Tibial nerve (tissue), 4 donors: ENCODE results near the gene KCNK4.

Experiments
- CTCF ChIP-seq, 5 experiments: fragments of 200-600 bp in 3 of 5; fragments of 450-650 bp in 2 of 5; sonication (generic) in 3 of 5; IDR thresholded peaks; one replicate each; pipeline ENCODE4 v1.5.1; 2016 to 2019; ENCODE audit warnings: antibody characterized with exemption in 5 of 5, mild to moderate bottlenecking in 3 of 5, moderate library complexity in 2 of 5
- EP300 ChIP-seq, 2 donors: sonication (generic); formaldehyde crosslinking; IDR thresholded peaks; one replicate each; pipeline ENCODE4 v1.6.1; 2017; ENCODE audit warnings: antibody characterized with exemption in 2 of 2, mild to moderate bottlenecking in 1 of 2
- POLR2A ChIP-seq, 2 donors: fragments of 450-650 bp; IDR thresholded peaks; one replicate each; pipeline ENCODE4 v1.6.1; 2017; ENCODE audit warnings: antibody characterized with exemption in 2 of 2, mild to moderate bottlenecking in 2 of 2, moderate library complexity in 2 of 2

- TF ChIP-seq CTCF (IDR thresholded peaks at IDR 0.05) (no peak), POLR2A (IDR thresholded peaks at IDR 0.05) (no peak), EP300 (IDR thresholded peaks at IDR 0.05) (no peak)
These were observed 2.0 kb upstream of the KCNK4 start for GRCh38 chr11:64289002-64289564.
